ENCODE results near the gene C19orf81. TPM values are rescaled to one million over a fixed set of nuclear protein-coding genes. Genes with fewer than 3 reads are reported as not detected.

Gene C19orf81
- total RNA-seq, 4 donors from 2014 or later: not detected

DNA sequence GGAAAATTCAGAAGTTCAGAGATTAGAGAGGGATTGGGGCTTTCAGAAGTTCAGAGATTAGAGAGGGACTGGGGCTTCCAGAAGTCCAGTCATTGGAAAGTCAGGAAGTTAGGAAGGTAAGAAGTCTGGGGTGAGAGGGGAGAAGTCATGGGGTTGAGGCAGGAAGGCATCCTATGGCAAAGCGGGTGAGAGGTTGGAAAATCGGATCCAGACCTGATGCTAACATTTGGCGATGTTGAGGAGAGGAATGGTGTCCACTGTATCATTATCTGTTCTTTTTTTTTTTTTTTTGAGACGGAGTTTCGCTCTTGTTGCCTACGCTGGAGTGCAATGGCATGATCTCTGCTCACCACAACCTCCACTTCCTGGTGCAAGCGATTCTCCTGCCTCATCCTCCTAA lies 20.7 kb upstream of the C19orf81 start:
- no peak overlapping the region for H3K4me3 ChIP-seq
- no peak for ATAC-seq
- peaks cover 63% of the 10 kb centered on the region for H3K27me3 ChIP-seq
- 76 to 96% methylated on average over 4 to 7 of the region's 7 CpGs for WGBS, 2 donors (ENCODE audit: low coverage in 1 of 2)
- no peaks in the 10 kb centered on the region for H3K4me1 ChIP-seq
- TF ChIP-seq, protein P1, sequence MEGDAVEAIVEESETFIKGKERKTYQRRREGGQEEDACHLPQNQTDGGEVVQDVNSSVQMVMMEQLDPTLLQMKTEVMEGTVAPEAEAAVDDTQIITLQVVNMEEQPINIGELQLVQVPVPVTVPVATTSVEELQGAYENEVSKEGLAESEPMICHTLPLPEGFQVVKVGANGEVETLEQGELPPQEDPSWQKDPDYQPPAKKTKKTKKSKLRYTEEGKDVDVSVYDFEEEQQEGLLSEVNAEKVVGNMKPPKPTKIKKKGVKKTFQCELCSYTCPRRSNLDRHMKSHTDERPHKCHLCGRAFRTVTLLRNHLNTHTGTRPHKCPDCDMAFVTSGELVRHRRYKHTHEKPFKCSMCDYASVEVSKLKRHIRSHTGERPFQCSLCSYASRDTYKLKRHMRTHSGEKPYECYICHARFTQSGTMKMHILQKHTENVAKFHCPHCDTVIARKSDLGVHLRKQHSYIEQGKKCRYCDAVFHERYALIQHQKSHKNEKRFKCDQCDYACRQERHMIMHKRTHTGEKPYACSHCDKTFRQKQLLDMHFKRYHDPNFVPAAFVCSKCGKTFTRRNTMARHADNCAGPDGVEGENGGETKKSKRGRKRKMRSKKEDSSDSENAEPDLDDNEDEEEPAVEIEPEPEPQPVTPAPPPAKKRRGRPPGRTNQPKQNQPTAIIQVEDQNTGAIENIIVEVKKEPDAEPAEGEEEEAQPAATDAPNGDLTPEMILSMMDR (IDR thresholded peaks at IDR 0.05): no peak
- TF ChIP-seq POLR2AphosphoS5 (IDR thresholded peaks at IDR 0.05): no peak
- no peak for TF ChIP-seq POLR2A (IDR thresholded peaks at IDR 0.05)
- no peak for TF ChIP-seq EP300 (IDR thresholded peaks at IDR 0.05)
- H3K36me3 ChIP-seq: no peaks in the 10 kb centered on the region
- H3K9me3 ChIP-seq: peaks cover 0 to 13% (median 0%) of the 10 kb centered on the region in 3 donors
- H3K27ac ChIP-seq: no peak overlapping the region

- peaks cover 70% of the 10 kb centered on the region for H3K27me3 ChIP-seq
- WGBS, 2 donors (ENCODE audit: low coverage in 1 of 2): 63% methylated on average over 8 of the region's 20 CpGs; no CpG with 5 or more reads in 1 of the 2 donors
- H3K27ac ChIP-seq: no peak overlapping the region
- no peaks in the 10 kb centered on the region for H3K36me3 ChIP-seq
- no peaks in the 10 kb centered on the region for H3K4me1 ChIP-seq
- H3K9me3 ChIP-seq: peaks cover 0 to 20% (median 0%) of the 10 kb centered on the region in 3 donors
- no peak for TF ChIP-seq EP300 (IDR thresholded peaks at IDR 0.05)
- no peak for TF ChIP-seq POLR2AphosphoS5 (IDR thresholded peaks at IDR 0.05)
- no peak for TF ChIP-seq POLR2A (IDR thresholded peaks at IDR 0.05)
- TF ChIP-seq, protein P1 (IDR thresholded peaks at IDR 0.05): no peak
- H3K4me3 ChIP-seq: no peak overlapping the region
- ATAC-seq: no peak
These were observed 20.1 kb upstream of the C19orf81 start for GRCh38 chr19:50629194-50629593.

DNA sequence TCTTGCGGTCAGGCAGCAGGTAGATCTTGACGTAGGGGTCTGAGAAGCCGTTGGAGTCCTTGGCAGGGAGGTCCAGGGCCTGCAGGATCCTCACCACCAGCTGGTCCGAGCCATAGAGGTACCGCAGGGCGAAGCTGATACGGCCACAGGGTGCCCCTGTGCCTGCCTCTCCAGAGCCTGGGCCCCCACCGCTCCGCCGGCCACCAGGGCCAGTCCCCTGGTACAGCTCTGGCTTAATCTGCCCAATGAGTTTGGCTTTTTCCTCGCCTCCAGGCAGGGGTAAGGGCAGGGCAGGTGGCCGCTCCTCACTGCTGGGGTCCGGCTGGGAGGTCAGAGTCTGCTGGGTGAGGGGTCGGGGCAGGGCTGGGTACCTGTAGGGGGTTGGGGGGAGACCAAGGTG lies 19.4 kb upstream of the C19orf81 start:
- TF ChIP-seq, protein P1 (IDR thresholded peaks at IDR 0.05): no peak
- H3K4me1 ChIP-seq: no peaks in the 10 kb centered on the region

GRCh38 chr19:50632151-50632835 lies 17.0 kb upstream of the C19orf81 start:
- Histone ChIP-seq H3K4me1 (no peaks in the 10 kb centered on the region), H3K9me3 (peaks cover 0 to 36% (median 0%) of the 10 kb centered on the region in 3 donors), H3K4me3 (no peak overlapping the region), H3K27me3 (peaks cover 69% of the 10 kb centered on the region), H3K27ac (no peak overlapping the region), H3K36me3 (no peaks in the 10 kb centered on the region)
- no peak for TF ChIP-seq POLR2A (IDR thresholded peaks at IDR 0.05)
- no peak for TF ChIP-seq EP300 (IDR thresholded peaks at IDR 0.05)
- TF ChIP-seq, protein P1 (IDR thresholded peaks at IDR 0.05): no peak
- TF ChIP-seq POLR2AphosphoS5 (IDR thresholded peaks at IDR 0.05): no peak
- no peak for ATAC-seq
- 51 to 53% methylated on average over 2 to 6 of the region's 20 CpGs for WGBS, 2 donors (ENCODE audit: low coverage in 1 of 2)

More for the DNA sequence above, 19.4 kb upstream of the C19orf81 start:
- WGBS, 2 donors (ENCODE audit: low coverage in 1 of 2): no CpG with 5 or more reads among the region's 14 CpGs
- Histone ChIP-seq H3K27me3 (peaks cover 71% of the 10 kb centered on the region), H3K27ac (no peak overlapping the region), H3K36me3 (no peaks in the 10 kb centered on the region), H3K4me3 (no peak overlapping the region), H3K9me3 (peaks cover 0 to 26% (median 0%) of the 10 kb centered on the region in 3 donors)
- no peak for ATAC-seq

GRCh38 chr19:50633359-50633758 lies 15.9 kb upstream of the C19orf81 start:
- Histone ChIP-seq H3K4me3 (no peak overlapping the region), H3K27ac (no peak overlapping the region), H3K36me3 (no peaks in the 10 kb centered on the region), H3K27me3 (peaks cover 71% of the 10 kb centered on the region), H3K4me1 (no peaks in the 10 kb centered on the region), H3K9me3 (peaks cover 0 to 36% (median 0%) of the 10 kb centered on the region in 3 donors)
- TF ChIP-seq POLR2AphosphoS5 (IDR thresholded peaks at IDR 0.05): no peak
- no peak for TF ChIP-seq EP300 (IDR thresholded peaks at IDR 0.05)
- no peak for TF ChIP-seq POLR2A (IDR thresholded peaks at IDR 0.05)
- TF ChIP-seq, protein P1 (IDR thresholded peaks at IDR 0.05): no peak
- no peak for ATAC-seq
- 71 to 95% methylated on average over 2 of the region's 2 CpGs for WGBS, 2 donors (ENCODE audit: low coverage in 1 of 2)

Measured in gastroesophageal sphincter (tissue), 4 donors.